Astrocyte of the cerebellum (primary cell): Measurements from ENCODE around the gene CERK.

Experiments used
- DNase-seq: peaks from one replicate; pipeline ENCODE4 v3.0.0-alpha.2; 2011; ENCODE audit warnings: low read depth
- H3K4me3 ChIP-seq: 2 replicates; pipeline ENCODE4 v1.5.1; 2011; ENCODE audit warnings: mild to moderate bottlenecking, low read depth, low read length, moderate library complexity
- in situ Hi-C: cut with HindIII; loops from 2 replicates; pipeline ENCODE4 v1.10.0; 2017; ENCODE audit warnings: low sequenced_read_pairs
- TF ChIP-seq, protein P1 (sequence below): IDR thresholded peaks from 2 replicates; pipeline ENCODE4 v1.5.1; 2012; ENCODE audit warnings: low read length, low read depth, moderate library complexity, mild to moderate bottlenecking; ENCODE audit errors: missing control alignments

Gene CERK

DNA sequence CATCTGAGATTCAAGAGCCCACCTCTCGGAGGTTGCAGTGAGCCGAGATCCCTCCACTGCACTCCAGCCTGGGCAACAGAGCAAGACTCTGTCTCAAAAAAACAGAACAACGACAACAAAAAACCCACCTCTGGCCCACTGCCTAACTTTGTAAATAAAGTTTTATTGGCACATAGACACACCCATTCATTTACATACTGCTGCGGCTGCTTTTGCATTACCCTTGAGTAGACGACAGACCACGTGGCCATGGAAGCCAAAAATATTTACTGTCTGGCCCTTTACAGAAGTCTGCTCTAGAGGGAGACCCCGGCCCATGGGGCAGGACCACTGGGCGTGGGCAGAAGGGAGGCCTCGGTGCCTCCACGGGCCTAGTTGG, 70.8 kb downstream of the CERK start:
- in situ Hi-C loops: no loop called here
- TF ChIP-seq, protein P1, sequence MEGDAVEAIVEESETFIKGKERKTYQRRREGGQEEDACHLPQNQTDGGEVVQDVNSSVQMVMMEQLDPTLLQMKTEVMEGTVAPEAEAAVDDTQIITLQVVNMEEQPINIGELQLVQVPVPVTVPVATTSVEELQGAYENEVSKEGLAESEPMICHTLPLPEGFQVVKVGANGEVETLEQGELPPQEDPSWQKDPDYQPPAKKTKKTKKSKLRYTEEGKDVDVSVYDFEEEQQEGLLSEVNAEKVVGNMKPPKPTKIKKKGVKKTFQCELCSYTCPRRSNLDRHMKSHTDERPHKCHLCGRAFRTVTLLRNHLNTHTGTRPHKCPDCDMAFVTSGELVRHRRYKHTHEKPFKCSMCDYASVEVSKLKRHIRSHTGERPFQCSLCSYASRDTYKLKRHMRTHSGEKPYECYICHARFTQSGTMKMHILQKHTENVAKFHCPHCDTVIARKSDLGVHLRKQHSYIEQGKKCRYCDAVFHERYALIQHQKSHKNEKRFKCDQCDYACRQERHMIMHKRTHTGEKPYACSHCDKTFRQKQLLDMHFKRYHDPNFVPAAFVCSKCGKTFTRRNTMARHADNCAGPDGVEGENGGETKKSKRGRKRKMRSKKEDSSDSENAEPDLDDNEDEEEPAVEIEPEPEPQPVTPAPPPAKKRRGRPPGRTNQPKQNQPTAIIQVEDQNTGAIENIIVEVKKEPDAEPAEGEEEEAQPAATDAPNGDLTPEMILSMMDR: no peak
- no peak overlapping the region for H3K4me3 ChIP-seq
- no peak for DNase-seq

DNA sequence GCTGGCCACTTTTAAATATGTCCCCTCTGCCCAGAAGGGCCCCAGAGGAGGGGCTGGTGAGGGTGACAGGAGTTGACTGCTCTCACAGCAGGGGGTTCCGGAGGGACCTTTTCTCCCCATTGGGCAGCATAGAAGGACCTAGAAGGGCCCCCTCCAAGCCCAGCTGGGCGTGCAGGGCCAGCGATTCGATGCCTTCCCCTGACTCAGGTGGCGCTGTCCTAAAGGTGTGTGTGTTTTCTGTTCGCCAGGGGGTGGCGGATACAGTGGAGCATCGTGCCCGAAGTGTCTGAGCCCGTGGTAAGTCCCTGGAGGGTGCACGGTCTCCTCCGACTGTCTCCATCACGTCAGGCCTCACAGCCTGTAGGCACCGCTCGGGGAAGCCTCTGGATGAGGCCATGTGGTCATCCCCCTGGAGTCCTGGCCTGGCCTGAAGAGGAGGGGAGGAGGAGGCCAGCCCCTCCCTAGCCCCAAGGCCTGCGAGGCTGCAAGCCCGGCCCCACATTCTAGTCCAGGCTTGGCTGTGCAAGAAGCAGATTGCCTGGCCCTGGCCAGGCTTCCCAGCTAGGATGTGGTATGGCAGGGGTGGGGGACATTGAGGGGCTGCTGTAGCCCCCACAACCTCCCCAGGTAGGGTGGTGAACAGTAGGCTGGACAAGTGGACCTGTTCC, 71.3 kb downstream of the CERK start:
- in situ Hi-C loops: no loop called here
- no peak for DNase-seq
- TF ChIP-seq, protein P1: no peak
- no peak overlapping the region for H3K4me3 ChIP-seq

DNA sequence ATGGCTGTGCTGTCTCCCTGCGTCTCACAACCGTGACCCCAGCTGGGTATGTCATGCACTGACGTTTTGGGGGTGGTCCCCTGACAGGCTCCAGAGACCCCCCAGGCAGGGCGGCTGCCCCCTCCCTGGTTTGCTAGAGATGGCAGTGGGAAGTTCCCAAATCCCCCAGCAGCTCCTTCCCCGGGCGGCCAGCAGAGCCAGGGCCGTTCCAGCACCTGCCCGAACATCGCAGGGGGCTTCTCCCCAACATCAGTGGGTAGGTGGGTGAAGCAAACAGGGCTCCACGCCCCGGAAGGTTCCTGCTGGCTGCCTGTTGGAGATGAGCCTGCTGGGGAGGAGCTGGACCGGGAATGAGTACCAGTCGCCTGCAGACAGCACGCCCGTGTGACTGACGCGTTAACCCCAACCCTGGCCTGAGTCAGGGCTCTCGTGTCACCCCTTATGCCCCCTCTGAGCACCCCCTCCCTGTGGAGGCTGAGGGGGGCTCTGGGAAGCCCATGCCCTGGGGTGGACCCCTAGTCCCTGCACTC, 72.2 kb downstream of the CERK start:
- TF ChIP-seq, protein P1: no peak
- DNase-seq: no peak
- no peak overlapping the region for H3K4me3 ChIP-seq
- in situ Hi-C loops: no loop called here

DNA sequence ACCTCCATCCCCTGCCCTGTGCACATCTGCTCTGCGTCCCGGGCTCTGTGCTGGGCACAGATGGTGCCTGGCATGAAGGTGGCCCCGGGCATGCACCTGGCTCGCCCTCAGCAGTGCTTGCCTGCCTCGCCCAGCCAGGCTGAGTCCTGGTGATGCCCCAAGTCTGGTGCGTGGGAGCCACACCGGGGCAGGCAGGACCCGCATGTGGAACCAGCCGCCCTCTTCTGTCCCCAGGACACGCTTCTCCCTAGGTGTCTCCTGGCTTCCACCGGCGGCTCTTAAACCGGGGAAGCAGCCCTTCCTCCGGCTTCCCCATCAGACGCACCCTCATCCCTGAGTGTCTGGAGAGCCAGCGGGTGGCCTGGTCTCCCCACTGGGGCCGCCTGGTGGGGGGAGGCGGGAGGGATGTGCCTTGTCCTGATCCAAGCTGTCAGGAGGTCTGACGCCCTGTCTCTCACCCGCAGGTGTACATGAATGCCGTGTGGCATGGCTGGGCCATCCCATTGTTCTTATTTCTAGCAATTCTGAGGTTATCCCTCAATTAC, 72.8 kb downstream of the CERK start:
- TF ChIP-seq, protein P1: no peak
- DNase-seq: no peak
- no peak overlapping the region for H3K4me3 ChIP-seq
- in situ Hi-C loops: no loop called here

DNA sequence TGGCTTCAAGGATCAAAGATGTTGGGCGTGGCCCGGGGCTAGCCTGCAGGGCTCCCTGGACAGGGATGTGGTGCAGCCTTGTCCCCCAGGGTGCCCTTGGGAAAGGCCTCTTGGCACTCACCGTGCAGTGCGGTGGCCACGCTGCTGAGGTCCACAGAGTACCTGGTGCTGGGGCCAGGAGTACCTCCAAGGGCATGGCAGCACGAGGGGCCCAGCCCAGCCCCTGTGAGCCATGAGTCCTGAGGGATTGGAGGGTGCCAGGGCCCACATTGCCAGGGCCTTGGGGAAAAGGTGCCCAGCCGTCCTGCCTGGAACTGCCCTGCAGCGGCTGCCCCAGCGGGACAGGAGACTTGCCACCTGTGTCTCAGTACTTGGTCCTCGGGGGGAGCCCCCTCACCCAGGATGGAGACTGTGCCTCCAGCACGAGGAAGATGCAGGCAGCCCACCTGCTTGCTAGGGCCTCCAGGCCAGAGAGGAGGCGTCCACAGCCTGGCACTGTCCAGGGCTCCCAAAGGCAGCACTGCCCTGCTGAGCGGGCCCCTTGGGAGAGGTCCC, 73.7 kb downstream of the CERK start:
- TF ChIP-seq, protein P1: no peak
- no peak for DNase-seq
- no peak overlapping the region for H3K4me3 ChIP-seq
- in situ Hi-C loops: no loop called here

DNA sequence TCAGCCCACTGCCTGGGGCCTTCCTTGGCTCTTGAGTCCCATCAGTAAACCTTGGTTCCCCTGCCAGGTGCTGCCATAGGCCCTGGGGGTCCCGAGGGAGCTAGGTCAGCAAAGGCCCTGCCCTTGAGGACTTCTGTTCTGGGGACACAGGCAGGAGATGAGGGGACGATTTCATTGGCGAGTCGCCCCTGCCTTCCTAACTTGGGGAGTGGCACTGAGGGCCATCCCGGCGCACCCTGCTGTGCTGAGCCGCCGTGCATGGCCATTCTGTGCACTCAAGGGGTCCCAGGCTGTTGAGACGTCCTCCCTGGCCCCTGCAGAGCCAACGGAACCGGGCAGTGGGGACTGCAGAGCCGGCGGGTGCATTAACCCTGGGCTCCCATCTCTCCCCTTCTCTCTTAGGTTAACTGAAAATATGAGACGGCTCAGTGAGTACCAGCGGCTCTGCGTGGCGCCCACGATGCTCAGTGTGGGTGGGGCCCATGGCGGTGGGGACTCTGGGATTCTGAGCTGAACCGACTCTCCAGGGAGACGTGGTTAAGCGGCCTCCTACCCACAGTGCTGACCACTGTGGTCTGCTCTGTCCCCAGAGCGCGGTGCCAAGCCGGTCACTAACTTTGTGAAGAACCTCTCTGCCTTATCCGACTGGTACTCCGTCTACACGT, 74.5 kb downstream of the CERK start:
- DNase-seq: no peak
- TF ChIP-seq, protein P1: no peak
- in situ Hi-C loops: no loop called here
- no peak overlapping the region for H3K4me3 ChIP-seq
